H1 (cell line): Measurements from ENCODE around the gene ARPP21. TPM values are rescaled to one million over a fixed set of nuclear protein-coding genes. Genes with fewer than 3 reads are reported as not detected.

ENCODE experiments used
- CTCF ChIA-PET: fragments of 300-600 bp; sonication (Branson Sonifier 250); formaldehyde crosslinking; loops from one replicate; lab custom pipeline; 2021; ENCODE audit not compliant: partially characterized antibody; lab: Charles Lee
- POLR2A ChIA-PET: fragments of 300-600 bp; sonication (Branson Sonifier 250); formaldehyde crosslinking; loops from one replicate; lab custom pipeline; 2021; ENCODE audit warnings: inconsistent platforms; ENCODE audit not compliant: partially characterized antibody; lab: Charles Lee
- DNase-seq, 2 experiments: peaks; one replicate each; pipeline versions ENCODE4 v3.0.0 to v3.0.0-alpha.2; 2010 to 2022; ENCODE audit warnings: low spot score in 2 of 2, low read depth in 1 of 2, mixed read lengths in 1 of 2
- FAIRE-seq: peaks from 2 replicates; lab custom pipeline; 2011; peaks lifted over from hg19 to GRCh38; lab: Jason Lieb, UNC
- H2AFZ ChIP-seq: 2 replicates; pipeline ENCODE4 v1.8.1; 2012; ENCODE audit warnings: low read length, inconsistent platforms
- H2AK5ac ChIP-seq: 2 replicates; pipeline ENCODE4 v1.6.1; 2013; ENCODE audit warnings: low read depth, low read length
- H2BK120ac ChIP-seq: replicated peaks from 2 replicates; pipeline ENCODE3; 2013; ENCODE audit warnings: low read depth, low read length, inconsistent platforms
- H2BK12ac ChIP-seq: 2 replicates; pipeline ENCODE4 v1.6.1; 2013; ENCODE audit warnings: low read depth, low read length
- H2BK15ac ChIP-seq: 2 replicates; pipeline ENCODE4 v1.6.1; 2013; ENCODE audit warnings: low read length
- H2BK20ac ChIP-seq: 2 replicates; pipeline ENCODE4 v1.6.1; 2013; ENCODE audit warnings: low read length
- H2BK5ac ChIP-seq: 2 replicates; pipeline ENCODE4 v1.6.1; 2013; ENCODE audit warnings: low read depth, low read length
- H3K14ac ChIP-seq: 2 replicates; pipeline ENCODE4 v1.6.1; 2013; ENCODE audit warnings: inconsistent platforms; ENCODE audit not compliant: insufficient read length
- H3K18ac ChIP-seq: 2 replicates; pipeline ENCODE4 v1.6.1; 2013; ENCODE audit warnings: low read length; ENCODE audit errors: extremely low read depth
- H3K23ac ChIP-seq: 2 replicates; pipeline ENCODE4 v1.6.1; 2013; ENCODE audit warnings: inconsistent platforms; ENCODE audit not compliant: insufficient read length
- H3K23me2 ChIP-seq: 2 replicates; pipeline ENCODE4 v1.6.1; 2013; ENCODE audit warnings: low read depth, low read length
- H3K27ac ChIP-seq: 2 replicates; pipeline ENCODE4 v1.6.1; 2011; ENCODE audit warnings: low read depth, low read length, inconsistent platforms
- H3K27me3 ChIP-seq, 4 experiments: replicated peaks in 1 of 4; 1 replicate in 1 of 4; 2 replicates in 3 of 4; pipeline versions ENCODE4 v1.6.1 to v1.8.1; 2011 to 2013; ENCODE audit warnings: low read length in 3 of 4, mild to moderate bottlenecking in 3 of 4, inconsistent platforms in 2 of 4, mixed read lengths in 2 of 4, moderate library complexity in 1 of 4; ENCODE audit not compliant: control insufficient read depth in 3 of 4, insufficient read depth in 3 of 4; ENCODE audit errors: extremely low read depth in 1 of 4
- H3K36me3 ChIP-seq, 4 experiments: 2 replicates each; pipeline versions ENCODE4 v1.6.1 to v1.8.1; 2011 to 2013; ENCODE audit warnings: mild to moderate bottlenecking in 4 of 4, low read length in 3 of 4, moderate library complexity in 2 of 4, control low read depth in 1 of 4, inconsistent platforms in 1 of 4; ENCODE audit not compliant: insufficient read depth in 4 of 4, control insufficient read depth in 2 of 4
- H3K4ac ChIP-seq: replicated peaks from 2 replicates; pipeline ENCODE3; 2013; ENCODE audit warnings: low read length, low read depth, mixed read lengths, inconsistent platforms; ENCODE audit not compliant: insufficient read length
- H3K4me1 ChIP-seq, 4 experiments: replicated peaks in 1 of 4; 1 replicate in 1 of 4; 2 replicates in 3 of 4; pipeline versions ENCODE4 v1.6.1 to v1.8.1; 2011 to 2013; ENCODE audit warnings: low read length in 3 of 4, inconsistent platforms in 2 of 4, mixed read lengths in 1 of 4; ENCODE audit not compliant: insufficient read depth in 4 of 4, control insufficient read depth in 3 of 4
- H3K4me2 ChIP-seq, 2 experiments: 2 replicates each; pipeline versions ENCODE4 v1.6.1 to v1.8.1; 2011 to 2013; ENCODE audit warnings: low read depth in 2 of 2, low read length in 2 of 2, control low read depth in 1 of 2, inconsistent platforms in 1 of 2, mild to moderate bottlenecking in 1 of 2; ENCODE audit not compliant: insufficient read depth in 1 of 2
- H3K4me3 ChIP-seq, 4 experiments: fragments of 200-600, 300-600 bp in 1 of 4; sonication (generic), shearing (Covaris generic), sonication (Bioruptor Twin) in 1 of 4; 2 replicates each; pipeline versions ENCODE4 v1.5.1 to v1.8.1; 2011 to 2016; ENCODE audit warnings: low read length in 4 of 4, low read depth in 3 of 4, control low read depth in 2 of 4, inconsistent platforms in 2 of 4, mild to moderate bottlenecking in 2 of 4, mixed read lengths in 1 of 4, moderate library complexity in 1 of 4; ENCODE audit not compliant: insufficient read depth in 2 of 4; ENCODE audit errors: extremely low read depth in 1 of 4
- H3K56ac ChIP-seq: replicated peaks from 2 replicates; pipeline ENCODE3; 2013; ENCODE audit warnings: low read depth, mild to moderate bottlenecking, mixed read lengths, low read length, inconsistent platforms; ENCODE audit not compliant: insufficient read length
- H3K79me1 ChIP-seq: 2 replicates; pipeline ENCODE4 v1.6.1; 2013; ENCODE audit warnings: low read depth, low read length, control low read depth
- H3K79me2 ChIP-seq, 2 experiments: 2 replicates each; pipeline versions ENCODE4 v1.6.1 to v1.8.1; 2012 to 2013; ENCODE audit warnings: low read length in 2 of 2, mild to moderate bottlenecking in 2 of 2, inconsistent platforms in 1 of 2; ENCODE audit not compliant: insufficient read depth in 2 of 2, control insufficient read depth in 1 of 2
- H3K9ac ChIP-seq, 4 experiments: replicated peaks in 1 of 4; 1 replicate in 1 of 4; 2 replicates in 3 of 4; pipeline versions ENCODE4 v1.6.1 to v1.8.1; 2011 to 2013; ENCODE audit warnings: low read depth in 3 of 4, low read length in 3 of 4, control low read depth in 2 of 4, mild to moderate bottlenecking in 2 of 4, moderate library complexity in 2 of 4, inconsistent platforms in 1 of 4; ENCODE audit errors: extremely low read depth in 1 of 4
- H3K9me3 ChIP-seq, 2 experiments: 2 replicates each; pipeline versions ENCODE4 v1.6.1 to v1.8.1; 2012 to 2013; ENCODE audit warnings: mild to moderate bottlenecking in 2 of 2, moderate library complexity in 2 of 2, control low read depth in 1 of 2, inconsistent platforms in 1 of 2, low read depth in 1 of 2, low read length in 1 of 2, mixed read lengths in 1 of 2; ENCODE audit not compliant: insufficient read depth in 2 of 2
- H4K20me1 ChIP-seq, 2 experiments: replicated peaks in 1 of 2; 2 replicates each; pipeline versions ENCODE3 to v1.8.1; 2011 to 2013; ENCODE audit warnings: inconsistent platforms in 2 of 2, low read length in 2 of 2, mild to moderate bottlenecking in 1 of 2; ENCODE audit not compliant: insufficient read depth in 2 of 2, control insufficient read depth in 1 of 2
- H4K5ac ChIP-seq: 2 replicates; pipeline ENCODE4 v1.6.1; 2013; ENCODE audit warnings: low read length, low read depth, mixed read lengths, inconsistent platforms; ENCODE audit not compliant: insufficient read length
- H4K8ac ChIP-seq: 2 replicates; pipeline ENCODE4 v1.8.0; 2013; ENCODE audit warnings: mild to moderate bottlenecking, moderate library complexity, low read length, inconsistent platforms; ENCODE audit not compliant: insufficient read depth; ENCODE audit errors: extremely low read depth
- H4K91ac ChIP-seq: replicated peaks from 2 replicates; pipeline ENCODE3; 2013; ENCODE audit warnings: low read length, mixed read lengths, inconsistent platforms; ENCODE audit not compliant: insufficient read length
- ATF3 ChIP-seq: IDR thresholded peaks from 2 replicates; pipeline ENCODE4 v1.6.1; 2011; ENCODE audit warnings: low read depth, mild to moderate bottlenecking, low read length; ENCODE audit not compliant: insufficient read depth
- BCL11A ChIP-seq, 2 experiments: IDR thresholded peaks; one replicate each; pipeline ENCODE4 v1.6.1; 2011; ENCODE audit warnings: low read depth in 2 of 2, low read length in 2 of 2, mild to moderate bottlenecking in 2 of 2
- NANOG ChIP-seq: IDR thresholded peaks from 2 replicates; pipeline ENCODE4 v1.6.1; 2011; ENCODE audit warnings: low read length, low read depth, mild to moderate bottlenecking, inconsistent platforms; ENCODE audit not compliant: insufficient read depth, poor library complexity, severe bottlenecking
- SIRT6 ChIP-seq: IDR thresholded peaks from one replicate; pipeline ENCODE4 v1.7.1; 2012; ENCODE audit warnings: low read length, inconsistent platforms
- TEAD4 ChIP-seq: IDR thresholded peaks from 2 replicates; pipeline ENCODE4 v1.6.1; 2012; ENCODE audit warnings: low read depth, low read length, inconsistent platforms, mixed read lengths
- WGBS, 2 experiments: shearing (Covaris generic) in 1 of 2; methylation state at CpG; one replicate each; pipeline versions ENCODE4 v1.1.6 to v1.1.7; 2013 to 2015; ENCODE audit warnings: low lambda C conversion rate in 2 of 2, mixed read lengths in 2 of 2, inconsistent platforms in 1 of 2, low coverage in 1 of 2, missing lambda C conversion rate in 1 of 2; ENCODE audit not compliant: insufficient replicate concordance in 2 of 2, insufficient coverage in 1 of 2, insufficient read length in 1 of 2; ENCODE audit errors: extremely low coverage in 1 of 2, missing lambda C conversion rate in 1 of 2; 5-methylcytosine and 5-hydroxymethylcytosine counted together
- polyA plus RNA-seq, 7 experiments: library from polyadenylated mRNA; depleted of rRNA in 3 of 7; stranded (reverse) in 5 of 7; unstranded in 2 of 7; fragments of >200 nt in 5 of 7; fragments of 200-250 nt in 2 of 7; gene quantifications; 1 replicate in 5 of 7; 2 replicates in 1 of 7; 4 replicates in 1 of 7; pipeline versions ENCODE4 v1.2.1 to v1.2.3, GENCODE V29; 2011 to 2013; ENCODE audit warnings: missing spikeins in 2 of 7, mixed read lengths in 2 of 7
- total RNA-seq: library from RNA; stranded (reverse); fragmentation: NEBNext Ultra II Directional; extraction: Animal tissue kit (Norgen Biotek cat#: 25700); gene quantifications from 2 replicates; pipeline ENCODE4 v1.2.1, GENCODE V29; 2021

Gene ARPP21
- total and polyA plus RNA-seq, 2 of the 8 experiments (the other 6 are each of a cell fraction or from before 2014, with no cell fraction given) = not detected

GRCh38 chr3:35790764-35791163, 151.4 kb downstream of the ARPP21 start:
- Histone ChIP-seq H4K8ac (no peak overlapping the region), H4K91ac (no peak overlapping the region), H3K9ac (no peak overlapping the region), H3K36me3 (no peaks in the 10 kb centered on the region), H2BK15ac (no peak overlapping the region), H3K4ac (no peak overlapping the region), H2AFZ (no peak overlapping the region), H2BK12ac (no peak overlapping the region), H3K4me3 (no peak overlapping the region), H3K14ac (no peak overlapping the region), H3K18ac (no peak overlapping the region), H2BK120ac (no peak overlapping the region), H4K5ac (no peak overlapping the region), H3K56ac (no peak overlapping the region), H3K27me3 (no peaks in the 10 kb centered on the region), H3K23me2 (no peaks in the 10 kb centered on the region), H4K20me1 (no peaks in the 10 kb centered on the region), H2BK5ac (no peak overlapping the region), H3K79me1 (no peaks in the 10 kb centered on the region), H3K9me3 (no peaks in the 10 kb centered on the region), H3K4me1 (no peaks in the 10 kb centered on the region), H2AK5ac (no peak overlapping the region), H2BK20ac (no peak overlapping the region), H3K4me2 (no peak overlapping the region), H3K79me2 (no peaks in the 10 kb centered on the region), H3K23ac (no peak overlapping the region), H3K27ac (no peak overlapping the region)
- TF ChIP-seq BCL11A (IDR thresholded peaks at IDR 0.05; ENCODE audit: low read depth in 2 of 2, low read length in 2 of 2) (no peak), ATF3 (no peak), SIRT6 (no peak), TEAD4 (no peak), NANOG (no peak)
- DNase-seq = no peak
- 86% methylated on average over 1 of the region's 1 CpG; no CpG with 5 or more reads in 1 of the 2 experiments for WGBS, 2 experiments
- ChIA-PET CTCF (interaction anchor here (1.3 kb wide), 1 partner anchor 10 kb away, joined by 6 read pairs; no protein-coding TSS in a partner anchor), POLR2A (no interaction called here)
- FAIRE-seq = no peak
